Measurements from ENCODE around the gene SPEM3.

Gene SPEM3

GRCh38 chr17:7403977-7404736 lies 24.5 kb upstream of the SPEM3 start, which contains the start of gene TMEM256:
TSS of gene TMEM256 (minus strand) at chr17:7404097. CDS start at chr17:7404084, 13 bp downstream.
- DNase-seq (ENCODE audit: low spot score) = peak; percentile 99

GRCh38 chr17:7404737-7405349 lies 23.8 kb upstream of the SPEM3 start:
- DNase-seq (ENCODE audit: low spot score) = no peak

- DNase-seq (ENCODE audit: low spot score) = no peak
These were observed 23.1 kb upstream of the SPEM3 start for GRCh38 chr17:7405350-7406234.

- DNase-seq (ENCODE audit: low spot score) = no peak
These were observed 22.3 kb upstream of the SPEM3 start for GRCh38 chr17:7406235-7406825.

GRCh38 chr17:7407082-7407481 lies 21.6 kb upstream of the SPEM3 start:
- DNase-seq (ENCODE audit: low spot score) = no peak

GRCh38 chr17:7407485-7408251 lies 21.0 kb upstream of the SPEM3 start, which contains the start of gene NLGN2:
TSS of gene NLGN2 (plus strand) at chr17:7407845. CDS start at chr17:7408256, 411 bp downstream.
- no peak for DNase-seq (ENCODE audit: low spot score)

GRCh38 chr17:7408252-7408727 lies 20.4 kb upstream of the SPEM3 start:
- no peak for DNase-seq (ENCODE audit: low spot score)

- no peak for DNase-seq (ENCODE audit: low spot score)
These were observed 19.8 kb upstream of the SPEM3 start for GRCh38 chr17:7408863-7409262.

GRCh38 chr17:7409716-7410115 lies 18.9 kb upstream of the SPEM3 start:
- no peak for DNase-seq (ENCODE audit: low spot score)

- no peak for DNase-seq (ENCODE audit: low spot score)
These were observed 17.8 kb upstream of the SPEM3 start for GRCh38 chr17:7410634-7411426.

GRCh38 chr17:7411427-7411750 lies 17.3 kb upstream of the SPEM3 start:
- no peak for DNase-seq (ENCODE audit: low spot score)

- DNase-seq (ENCODE audit: low spot score) = no peak
These were observed 15.2 kb upstream of the SPEM3 start for GRCh38 chr17:7413346-7413985.

- DNase-seq (ENCODE audit: low spot score) = no peak
These were observed 13.8 kb upstream of the SPEM3 start for GRCh38 chr17:7414837-7415236.

- DNase-seq (ENCODE audit: low spot score) = no peak
These were observed 12.9 kb upstream of the SPEM3 start for GRCh38 chr17:7415784-7416183.

GRCh38 chr17:7416323-7416722 lies 12.3 kb upstream of the SPEM3 start:
- no peak for DNase-seq (ENCODE audit: low spot score)

- no peak for DNase-seq (ENCODE audit: low spot score)
These were observed 11.5 kb upstream of the SPEM3 start for GRCh38 chr17:7417056-7417655.

- no peak for DNase-seq (ENCODE audit: low spot score)
These were observed 10.0 kb upstream of the SPEM3 start for GRCh38 chr17:7418472-7419152.

- DNase-seq (ENCODE audit: low spot score) = no peak
These were observed 8.6 kb upstream of the SPEM3 start, which contains the start of gene SPEM1 for GRCh38 chr17:7419819-7420610. TSS of gene SPEM1 (plus strand) at chr17:7420324. CDS start at chr17:7420385, 61 bp downstream.

All from SW480 (cell line).